Measurements from ENCODE around the gene IL1RAP.
"Not testable (repeated sequence)": the region's sequence is repeated elsewhere in the genome, so short reads cannot be mapped to it uniquely, and the experiment has no call there.

The IL1RAP gene

DNA sequence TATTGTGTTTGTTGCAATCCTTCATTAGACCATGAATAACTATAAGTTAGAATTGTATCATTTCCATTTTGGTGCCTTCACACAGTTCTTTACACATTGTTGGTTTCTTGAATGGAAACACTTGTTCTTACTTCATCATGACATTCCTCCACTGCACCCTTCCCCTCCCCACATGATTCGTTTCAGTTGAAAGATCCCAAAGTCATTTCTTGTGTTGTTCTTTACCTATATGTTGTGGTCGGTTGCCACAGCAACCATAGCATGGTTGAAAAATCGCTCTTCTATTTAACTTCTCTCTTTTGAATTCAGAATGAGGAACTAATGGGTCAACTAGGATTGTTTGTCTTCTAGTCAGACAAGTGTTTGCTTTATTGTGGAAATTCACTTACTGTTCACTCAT, 103.3 kb downstream of the IL1RAP start:
- peak; percentile 42 for DNase-seq

- DNase-seq: no peak
Observed at GRCh38 chr3:190618330-190619030, 104.6 kb downstream of the IL1RAP start.

DNA sequence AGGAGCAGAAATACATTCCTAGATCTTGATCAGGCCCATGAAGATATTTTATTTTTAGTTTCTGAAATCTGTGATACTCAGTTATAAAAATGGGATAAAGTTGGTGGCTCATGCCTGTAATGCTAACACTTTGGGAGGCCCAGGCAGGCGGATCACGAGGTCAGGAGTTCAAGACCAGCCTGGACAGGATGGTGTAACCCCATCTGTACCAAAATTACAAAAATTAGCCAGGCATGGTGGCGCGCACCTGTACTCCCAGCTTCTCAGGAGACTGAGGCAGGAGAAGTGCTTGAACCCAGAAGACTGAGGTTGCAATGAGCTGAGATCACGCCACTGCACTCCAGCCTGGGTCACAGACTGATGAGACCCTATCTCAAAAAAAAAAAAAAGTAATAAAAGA, 105.5 kb downstream of the IL1RAP start:
- DNase-seq: no peak

- no peak for DNase-seq
Observed at GRCh38 chr3:190619761-190620160, 105.9 kb downstream of the IL1RAP start.

DNA sequence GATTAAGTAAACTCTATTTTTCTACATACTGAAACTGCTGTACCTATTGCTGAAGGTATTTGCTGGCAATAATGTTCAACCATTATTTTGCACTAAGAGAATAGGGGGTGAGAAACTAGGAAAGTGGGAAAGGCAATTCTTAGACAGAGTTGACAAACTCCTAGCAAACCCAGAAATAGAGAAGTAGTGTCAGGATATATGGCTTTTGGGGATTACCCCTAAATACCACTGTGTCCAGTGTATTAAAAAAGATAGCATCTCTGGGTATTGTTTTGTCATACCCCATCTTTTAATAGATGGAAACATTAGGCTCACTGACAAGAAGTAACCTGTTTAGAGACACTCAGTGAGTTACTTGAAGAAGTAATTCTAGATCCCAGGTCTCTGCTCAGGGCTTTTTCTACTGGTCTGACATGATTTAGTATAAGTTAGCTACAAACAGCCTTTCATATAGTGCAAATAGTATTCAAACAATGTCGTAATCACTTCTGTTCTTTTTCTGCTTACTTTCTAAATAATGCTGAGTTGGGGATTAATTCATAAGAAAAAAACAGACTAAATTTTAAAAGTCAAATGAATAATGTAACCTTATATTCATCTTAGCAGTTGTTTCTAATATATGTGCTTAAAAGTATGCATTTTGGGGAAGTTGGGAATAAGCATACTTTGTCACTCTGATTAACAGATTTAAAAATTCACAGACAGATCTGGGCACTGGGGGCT, 107.2 kb downstream of the IL1RAP start:
- DNase-seq: no peak

GRCh38 chr3:190621927-190622326, 108.0 kb downstream of the IL1RAP start:
- no peak for DNase-seq

- no peak for DNase-seq
Observed at GRCh38 chr3:190624282-190624681, 110.4 kb downstream of the IL1RAP start.

- DNase-seq: no peak
Observed at GRCh38 chr3:190626951-190627620, 113.2 kb downstream of the IL1RAP start.

DNA sequence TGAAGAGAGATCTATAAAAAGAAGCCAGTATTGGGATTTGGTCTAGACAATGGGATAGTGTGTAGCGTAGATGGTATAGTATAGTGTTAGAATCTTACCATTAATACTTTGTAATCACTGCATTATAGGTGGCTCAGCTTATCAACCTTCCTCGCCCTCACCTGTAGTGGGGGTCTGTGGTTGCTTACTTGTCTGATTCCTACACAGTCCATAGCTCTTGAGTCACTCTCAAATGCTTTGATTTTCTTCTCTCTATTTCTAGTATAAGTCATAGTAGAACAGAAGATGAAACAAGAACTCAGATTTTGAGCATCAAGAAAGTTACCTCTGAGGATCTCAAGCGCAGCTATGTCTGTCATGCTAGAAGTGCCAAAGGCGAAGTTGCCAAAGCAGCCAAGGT, 115.2 kb downstream of the IL1RAP start:
- no peak for DNase-seq

GRCh38 chr3:190631295-190631694, 117.4 kb downstream of the IL1RAP start:
- DNase-seq: no peak

DNA sequence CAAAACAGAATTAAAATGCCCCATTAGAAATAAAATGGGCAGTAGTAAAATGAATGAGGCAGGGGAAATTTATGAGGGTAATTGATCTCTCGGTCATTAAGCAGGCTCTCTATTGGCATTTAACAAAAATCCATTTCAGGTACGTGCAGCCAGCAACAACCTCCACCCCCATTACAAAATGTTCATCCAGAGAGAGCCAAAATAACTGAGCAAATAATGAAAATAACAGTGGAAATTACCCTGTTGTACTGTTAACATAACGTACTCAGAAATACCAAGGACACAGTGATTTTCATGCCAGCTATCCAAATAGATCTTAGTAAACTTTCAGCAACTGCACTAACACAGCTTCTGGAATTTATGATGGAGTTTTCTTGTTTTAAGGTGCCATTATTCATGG, 127.7 kb downstream of the IL1RAP start:
- DNase-seq: no peak

GRCh38 chr3:190642016-190642415, 128.1 kb downstream of the IL1RAP start:
- no peak for DNase-seq

DNA sequence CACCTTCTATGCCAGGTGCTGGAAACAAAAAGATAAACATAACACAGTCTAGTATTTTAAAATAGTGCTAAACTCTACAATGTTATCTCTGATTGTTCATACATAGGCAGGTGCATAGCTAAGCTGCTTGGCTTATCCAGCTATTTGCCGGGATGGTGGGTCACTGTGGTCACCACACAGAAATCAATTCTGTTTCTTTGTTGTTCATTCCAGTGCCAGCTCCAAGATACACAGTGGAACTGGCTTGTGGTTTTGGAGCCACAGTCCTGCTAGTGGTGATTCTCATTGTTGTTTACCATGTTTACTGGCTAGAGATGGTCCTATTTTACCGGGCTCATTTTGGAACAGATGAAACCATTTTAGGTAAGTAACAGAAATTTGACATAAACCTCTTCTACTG, 130.2 kb downstream of the IL1RAP start:
- no peak for DNase-seq

DNA sequence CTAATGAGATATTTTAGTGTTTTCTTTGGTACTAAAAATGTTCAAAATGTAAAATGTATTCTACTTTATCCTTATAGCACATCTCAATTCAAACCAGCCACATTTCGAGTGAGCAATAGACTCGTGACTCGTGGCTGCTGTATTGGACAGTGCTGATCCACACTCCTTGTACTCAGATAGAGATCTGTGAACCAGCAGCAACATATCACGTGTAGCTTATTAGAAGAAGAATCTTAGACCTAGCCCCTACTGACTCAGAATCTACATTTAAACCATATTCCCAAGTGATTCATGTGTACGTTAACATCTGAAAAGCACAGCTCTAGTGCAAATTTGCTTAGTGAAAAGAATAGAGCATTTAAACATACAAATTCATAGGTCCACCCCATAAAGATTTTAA, 130.9 kb downstream of the IL1RAP start:
- no peak for DNase-seq

GRCh38 chr3:190645932-190646460, 132.1 kb downstream of the IL1RAP start:
- DNase-seq: no peak

DNA sequence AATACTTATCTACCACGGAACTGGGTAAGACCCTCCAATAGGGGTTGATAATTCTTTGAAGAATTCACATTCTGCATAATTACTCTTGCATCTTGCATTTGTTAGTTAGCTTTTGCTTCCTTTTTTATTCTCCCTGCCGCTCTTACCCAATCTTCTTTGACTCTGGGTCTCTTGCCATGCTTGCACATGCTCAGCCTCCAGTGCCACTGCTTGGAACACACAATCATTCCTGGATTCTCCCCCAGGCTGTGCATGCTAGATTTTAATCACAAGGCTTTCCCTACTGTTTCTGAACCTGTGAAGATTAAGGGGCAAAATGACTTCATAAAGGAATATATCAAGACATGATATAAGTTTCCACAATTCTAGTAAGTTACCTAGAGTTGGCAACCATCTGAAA, 133.1 kb downstream of the IL1RAP start:
- no peak for DNase-seq

GRCh38 chr3:190655933-190656332, 142.0 kb downstream of the IL1RAP start:
- DNase-seq: no peak

DNA sequence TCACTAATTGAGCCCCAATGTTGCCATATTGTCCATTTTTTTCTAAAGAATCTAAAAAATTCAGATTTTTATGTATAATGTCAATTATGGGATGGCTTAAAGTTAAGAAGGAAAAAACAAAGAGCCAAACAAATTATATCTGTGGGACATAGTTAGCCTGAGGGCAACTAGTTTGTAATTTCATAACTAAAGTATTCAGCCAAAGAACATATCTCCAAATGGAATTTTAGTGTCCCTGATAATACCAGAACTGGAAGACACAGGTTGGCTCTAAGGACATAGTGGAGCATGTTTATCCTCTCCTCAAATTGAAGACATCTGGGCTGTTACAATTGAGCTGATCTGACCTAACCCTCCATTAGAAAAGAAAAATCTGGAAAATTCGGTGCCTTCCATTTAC, 144.2 kb downstream of the IL1RAP start:
- no peak for DNase-seq

- peak; percentile 23 for DNase-seq
Observed at GRCh38 chr3:190666821-190667220, 152.9 kb downstream of the IL1RAP start.

- DNase-seq: no peak
Observed at GRCh38 chr3:190671658-190672057, 157.8 kb downstream of the IL1RAP start.

DNA sequence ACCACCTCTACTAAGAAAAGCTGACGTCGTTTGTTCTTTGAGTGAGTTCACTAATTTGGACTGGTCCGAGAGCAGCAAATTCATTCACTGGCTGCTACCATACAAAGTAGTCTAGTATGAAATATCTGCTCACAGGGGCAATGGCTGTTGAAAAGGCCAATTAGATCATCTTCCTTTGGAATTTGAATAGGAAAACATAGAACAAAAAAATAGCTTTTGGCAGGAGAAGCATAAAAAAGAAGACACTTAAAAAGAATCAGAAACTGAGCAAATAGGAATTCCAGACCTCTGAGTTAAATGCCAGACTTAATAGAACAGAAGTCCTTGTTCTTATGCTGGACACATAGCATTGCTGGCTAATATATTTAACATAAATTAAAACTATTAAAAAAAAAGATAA, 159.3 kb downstream of the IL1RAP start:
- DNase-seq: no peak

GRCh38 chr3:190676481-190676880, 162.6 kb downstream of the IL1RAP start:
- no peak for DNase-seq

- DNase-seq: no peak
Observed at GRCh38 chr3:190677001-190677400, 163.1 kb downstream of the IL1RAP start.

DNA sequence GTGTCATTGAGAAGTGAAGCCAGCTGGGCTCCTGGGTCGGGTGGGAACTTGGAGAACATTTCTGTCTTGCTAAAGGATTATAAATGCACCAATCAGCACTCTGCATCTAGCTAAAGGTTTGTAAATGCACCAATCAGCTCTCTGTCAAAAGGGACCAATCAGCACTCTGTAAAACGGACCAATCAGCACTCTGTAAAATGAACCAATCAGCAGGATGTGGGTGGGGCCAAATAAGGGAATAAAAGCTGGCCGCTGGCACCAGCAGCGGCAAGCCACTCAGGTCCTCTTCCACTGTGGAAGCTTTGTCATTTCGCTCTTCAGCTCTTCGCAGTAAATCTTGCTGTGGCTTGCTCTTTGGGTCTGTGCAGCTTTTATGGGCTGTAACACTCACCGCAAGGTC, 164.0 kb downstream of the IL1RAP start:
- not testable (repeated sequence) for DNase-seq

Data from femur (tissue), 1 donor.